Measurements from ENCODE around the gene EXOSC7. TPM values are rescaled to one million over a fixed set of nuclear protein-coding genes. Genes with fewer than 3 reads are reported as not detected.
A peak's percentile ranks its signal among the peaks of the same experiment; 100 is the strongest.

The EXOSC7 gene
- total and polyA plus RNA-seq, 9 of the 15 experiments (the other 6 are each of a cell fraction or from before 2014, with no cell fraction given), result 88.5 to 237 (median 112) TPM

DNA sequence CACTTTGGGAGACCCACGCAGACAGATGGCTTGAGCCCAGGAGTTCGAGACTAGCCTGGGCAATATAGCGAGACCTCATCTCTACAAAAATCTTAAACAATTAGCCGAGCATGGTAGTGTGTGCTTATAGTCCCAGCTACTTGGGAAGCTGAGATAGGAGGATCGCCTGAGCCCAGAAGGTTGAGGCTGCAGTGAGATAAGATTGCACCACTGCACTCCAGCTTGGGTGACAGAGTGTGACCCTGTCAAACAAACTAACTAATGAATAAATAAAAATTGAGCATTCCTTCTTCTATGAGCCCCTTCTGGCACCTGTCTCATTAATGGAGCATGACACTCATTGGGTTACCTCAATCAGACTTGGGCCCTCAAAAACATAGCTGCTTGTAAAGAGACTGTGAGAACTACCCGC lies 7.6 kb upstream of the EXOSC7 start (continued):
- TF ChIP-seq, protein P1, sequence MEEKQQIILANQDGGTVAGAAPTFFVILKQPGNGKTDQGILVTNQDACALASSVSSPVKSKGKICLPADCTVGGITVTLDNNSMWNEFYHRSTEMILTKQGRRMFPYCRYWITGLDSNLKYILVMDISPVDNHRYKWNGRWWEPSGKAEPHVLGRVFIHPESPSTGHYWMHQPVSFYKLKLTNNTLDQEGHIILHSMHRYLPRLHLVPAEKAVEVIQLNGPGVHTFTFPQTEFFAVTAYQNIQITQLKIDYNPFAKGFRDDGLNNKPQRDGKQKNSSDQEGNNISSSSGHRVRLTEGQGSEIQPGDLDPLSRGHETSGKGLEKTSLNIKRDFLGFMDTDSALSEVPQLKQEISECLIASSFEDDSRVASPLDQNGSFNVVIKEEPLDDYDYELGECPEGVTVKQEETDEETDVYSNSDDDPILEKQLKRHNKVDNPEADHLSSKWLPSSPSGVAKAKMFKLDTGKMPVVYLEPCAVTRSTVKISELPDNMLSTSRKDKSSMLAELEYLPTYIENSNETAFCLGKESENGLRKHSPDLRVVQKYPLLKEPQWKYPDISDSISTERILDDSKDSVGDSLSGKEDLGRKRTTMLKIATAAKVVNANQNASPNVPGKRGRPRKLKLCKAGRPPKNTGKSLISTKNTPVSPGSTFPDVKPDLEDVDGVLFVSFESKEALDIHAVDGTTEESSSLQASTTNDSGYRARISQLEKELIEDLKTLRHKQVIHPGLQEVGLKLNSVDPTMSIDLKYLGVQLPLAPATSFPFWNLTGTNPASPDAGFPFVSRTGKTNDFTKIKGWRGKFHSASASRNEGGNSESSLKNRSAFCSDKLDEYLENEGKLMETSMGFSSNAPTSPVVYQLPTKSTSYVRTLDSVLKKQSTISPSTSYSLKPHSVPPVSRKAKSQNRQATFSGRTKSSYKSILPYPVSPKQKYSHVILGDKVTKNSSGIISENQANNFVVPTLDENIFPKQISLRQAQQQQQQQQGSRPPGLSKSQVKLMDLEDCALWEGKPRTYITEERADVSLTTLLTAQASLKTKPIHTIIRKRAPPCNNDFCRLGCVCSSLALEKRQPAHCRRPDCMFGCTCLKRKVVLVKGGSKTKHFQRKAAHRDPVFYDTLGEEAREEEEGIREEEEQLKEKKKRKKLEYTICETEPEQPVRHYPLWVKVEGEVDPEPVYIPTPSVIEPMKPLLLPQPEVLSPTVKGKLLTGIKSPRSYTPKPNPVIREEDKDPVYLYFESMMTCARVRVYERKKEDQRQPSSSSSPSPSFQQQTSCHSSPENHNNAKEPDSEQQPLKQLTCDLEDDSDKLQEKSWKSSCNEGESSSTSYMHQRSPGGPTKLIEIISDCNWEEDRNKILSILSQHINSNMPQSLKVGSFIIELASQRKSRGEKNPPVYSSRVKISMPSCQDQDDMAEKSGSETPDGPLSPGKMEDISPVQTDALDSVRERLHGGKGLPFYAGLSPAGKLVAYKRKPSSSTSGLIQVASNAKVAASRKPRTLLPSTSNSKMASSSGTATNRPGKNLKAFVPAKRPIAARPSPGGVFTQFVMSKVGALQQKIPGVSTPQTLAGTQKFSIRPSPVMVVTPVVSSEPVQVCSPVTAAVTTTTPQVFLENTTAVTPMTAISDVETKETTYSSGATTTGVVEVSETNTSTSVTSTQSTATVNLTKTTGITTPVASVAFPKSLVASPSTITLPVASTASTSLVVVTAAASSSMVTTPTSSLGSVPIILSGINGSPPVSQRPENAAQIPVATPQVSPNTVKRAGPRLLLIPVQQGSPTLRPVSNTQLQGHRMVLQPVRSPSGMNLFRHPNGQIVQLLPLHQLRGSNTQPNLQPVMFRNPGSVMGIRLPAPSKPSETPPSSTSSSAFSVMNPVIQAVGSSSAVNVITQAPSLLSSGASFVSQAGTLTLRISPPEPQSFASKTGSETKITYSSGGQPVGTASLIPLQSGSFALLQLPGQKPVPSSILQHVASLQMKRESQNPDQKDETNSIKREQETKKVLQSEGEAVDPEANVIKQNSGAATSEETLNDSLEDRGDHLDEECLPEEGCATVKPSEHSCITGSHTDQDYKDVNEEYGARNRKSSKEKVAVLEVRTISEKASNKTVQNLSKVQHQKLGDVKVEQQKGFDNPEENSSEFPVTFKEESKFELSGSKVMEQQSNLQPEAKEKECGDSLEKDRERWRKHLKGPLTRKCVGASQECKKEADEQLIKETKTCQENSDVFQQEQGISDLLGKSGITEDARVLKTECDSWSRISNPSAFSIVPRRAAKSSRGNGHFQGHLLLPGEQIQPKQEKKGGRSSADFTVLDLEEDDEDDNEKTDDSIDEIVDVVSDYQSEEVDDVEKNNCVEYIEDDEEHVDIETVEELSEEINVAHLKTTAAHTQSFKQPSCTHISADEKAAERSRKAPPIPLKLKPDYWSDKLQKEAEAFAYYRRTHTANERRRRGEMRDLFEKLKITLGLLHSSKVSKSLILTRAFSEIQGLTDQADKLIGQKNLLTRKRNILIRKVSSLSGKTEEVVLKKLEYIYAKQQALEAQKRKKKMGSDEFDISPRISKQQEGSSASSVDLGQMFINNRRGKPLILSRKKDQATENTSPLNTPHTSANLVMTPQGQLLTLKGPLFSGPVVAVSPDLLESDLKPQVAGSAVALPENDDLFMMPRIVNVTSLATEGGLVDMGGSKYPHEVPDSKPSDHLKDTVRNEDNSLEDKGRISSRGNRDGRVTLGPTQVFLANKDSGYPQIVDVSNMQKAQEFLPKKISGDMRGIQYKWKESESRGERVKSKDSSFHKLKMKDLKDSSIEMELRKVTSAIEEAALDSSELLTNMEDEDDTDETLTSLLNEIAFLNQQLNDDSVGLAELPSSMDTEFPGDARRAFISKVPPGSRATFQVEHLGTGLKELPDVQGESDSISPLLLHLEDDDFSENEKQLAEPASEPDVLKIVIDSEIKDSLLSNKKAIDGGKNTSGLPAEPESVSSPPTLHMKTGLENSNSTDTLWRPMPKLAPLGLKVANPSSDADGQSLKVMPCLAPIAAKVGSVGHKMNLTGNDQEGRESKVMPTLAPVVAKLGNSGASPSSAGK (IDR thresholded peaks at IDR 0.05), result no peak
- TF ChIP-seq CSDE1 (IDR thresholded peaks at IDR 0.05), result no peak
- peak; percentile 87 for TF ChIP-seq CEBPB (tag; IDR thresholded peaks at IDR 0.05)
- no peak for TF ChIP-seq U2AF1 (optimal IDR thresholded peaks at IDR 0.05; ENCODE audit: low read depth, low read length)
- no peak for TF ChIP-seq THRAP3 (IDR thresholded peaks at IDR 0.05; ENCODE audit: borderline replicate concordance)
- TF ChIP-seq, protein P2, sequence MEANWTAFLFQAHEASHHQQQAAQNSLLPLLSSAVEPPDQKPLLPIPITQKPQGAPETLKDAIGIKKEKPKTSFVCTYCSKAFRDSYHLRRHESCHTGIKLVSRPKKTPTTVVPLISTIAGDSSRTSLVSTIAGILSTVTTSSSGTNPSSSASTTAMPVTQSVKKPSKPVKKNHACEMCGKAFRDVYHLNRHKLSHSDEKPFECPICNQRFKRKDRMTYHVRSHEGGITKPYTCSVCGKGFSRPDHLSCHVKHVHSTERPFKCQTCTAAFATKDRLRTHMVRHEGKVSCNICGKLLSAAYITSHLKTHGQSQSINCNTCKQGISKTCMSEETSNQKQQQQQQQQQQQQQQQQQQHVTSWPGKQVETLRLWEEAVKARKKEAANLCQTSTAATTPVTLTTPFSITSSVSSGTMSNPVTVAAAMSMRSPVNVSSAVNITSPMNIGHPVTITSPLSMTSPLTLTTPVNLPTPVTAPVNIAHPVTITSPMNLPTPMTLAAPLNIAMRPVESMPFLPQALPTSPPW (CRISPR knock-in tag; IDR thresholded peaks at IDR 0.05), result no peak
- TF ChIP-seq ZNF764 (CRISPR knock-in tag; IDR thresholded peaks at IDR 0.05; ENCODE audit: low read depth), result no peak
- no peak for TF ChIP-seq JUN (IDR thresholded peaks at IDR 0.05; ENCODE audit: borderline replicate concordance, low read depth, low read length)
- no peak for TF ChIP-seq JUN (CRISPR knock-in tag; IDR thresholded peaks at IDR 0.05; ENCODE audit: borderline replicate concordance)
- TF ChIP-seq, protein P3, sequence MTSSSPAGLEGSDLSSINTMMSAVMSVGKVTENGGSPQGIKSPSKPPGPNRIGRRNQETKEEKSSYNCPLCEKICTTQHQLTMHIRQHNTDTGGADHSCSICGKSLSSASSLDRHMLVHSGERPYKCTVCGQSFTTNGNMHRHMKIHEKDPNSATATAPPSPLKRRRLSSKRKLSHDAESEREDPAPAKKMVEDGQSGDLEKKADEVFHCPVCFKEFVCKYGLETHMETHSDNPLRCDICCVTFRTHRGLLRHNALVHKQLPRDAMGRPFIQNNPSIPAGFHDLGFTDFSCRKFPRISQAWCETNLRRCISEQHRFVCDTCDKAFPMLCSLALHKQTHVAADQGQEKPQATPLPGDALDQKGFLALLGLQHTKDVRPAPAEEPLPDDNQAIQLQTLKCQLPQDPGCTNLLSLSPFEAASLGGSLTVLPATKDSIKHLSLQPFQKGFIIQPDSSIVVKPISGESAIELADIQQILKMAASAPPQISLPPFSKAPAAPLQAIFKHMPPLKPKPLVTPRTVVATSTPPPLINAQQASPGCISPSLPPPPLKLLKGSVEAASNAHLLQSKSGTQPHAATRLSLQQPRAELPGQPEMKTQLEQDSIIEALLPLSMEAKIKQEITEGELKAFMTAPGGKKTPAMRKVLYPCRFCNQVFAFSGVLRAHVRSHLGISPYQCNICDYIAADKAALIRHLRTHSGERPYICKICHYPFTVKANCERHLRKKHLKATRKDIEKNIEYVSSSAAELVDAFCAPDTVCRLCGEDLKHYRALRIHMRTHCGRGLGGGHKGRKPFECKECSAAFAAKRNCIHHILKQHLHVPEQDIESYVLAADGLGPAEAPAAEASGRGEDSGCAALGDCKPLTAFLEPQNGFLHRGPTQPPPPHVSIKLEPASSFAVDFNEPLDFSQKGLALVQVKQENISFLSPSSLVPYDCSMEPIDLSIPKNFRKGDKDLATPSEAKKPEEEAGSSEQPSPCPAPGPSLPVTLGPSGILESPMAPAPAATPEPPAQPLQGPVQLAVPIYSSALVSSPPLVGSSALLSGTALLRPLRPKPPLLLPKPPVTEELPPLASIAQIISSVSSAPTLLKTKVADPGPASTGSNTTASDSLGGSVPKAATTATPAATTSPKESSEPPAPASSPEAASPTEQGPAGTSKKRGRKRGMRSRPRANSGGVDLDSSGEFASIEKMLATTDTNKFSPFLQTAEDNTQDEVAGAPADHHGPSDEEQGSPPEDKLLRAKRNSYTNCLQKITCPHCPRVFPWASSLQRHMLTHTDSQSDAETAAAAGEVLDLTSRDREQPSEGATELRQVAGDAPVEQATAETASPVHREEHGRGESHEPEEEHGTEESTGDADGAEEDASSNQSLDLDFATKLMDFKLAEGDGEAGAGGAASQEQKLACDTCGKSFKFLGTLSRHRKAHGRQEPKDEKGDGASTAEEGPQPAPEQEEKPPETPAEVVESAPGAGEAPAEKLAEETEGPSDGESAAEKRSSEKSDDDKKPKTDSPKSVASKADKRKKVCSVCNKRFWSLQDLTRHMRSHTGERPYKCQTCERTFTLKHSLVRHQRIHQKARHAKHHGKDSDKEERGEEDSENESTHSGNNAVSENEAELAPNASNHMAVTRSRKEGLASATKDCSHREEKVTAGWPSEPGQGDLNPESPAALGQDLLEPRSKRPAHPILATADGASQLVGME (CRISPR knock-in tag; IDR thresholded peaks at IDR 0.05), result no peak

All from K562 (cell line).